GM19240 (cell line): Measurements from ENCODE around the gene ARFGAP3.

ENCODE experiments used
- DNase-seq: peaks from one replicate; pipeline ENCODE4 v3.0.0; 2011; ENCODE audit warnings: low spot score; ENCODE audit not compliant: insufficient read length

The ARFGAP3 gene

GRCh38 chr22:42820045-42820763 lies 36.9 kb downstream of the ARFGAP3 start:
- no peak for DNase-seq

GRCh38 chr22:42819412-42820044 lies 37.5 kb downstream of the ARFGAP3 start:
- DNase-seq: no peak

- DNase-seq: no peak
Observed at GRCh38 chr22:42817556-42817955, 39.5 kb downstream of the ARFGAP3 start.

GRCh38 chr22:42816336-42816735 lies 40.7 kb downstream of the ARFGAP3 start:
- DNase-seq: no peak

GRCh38 chr22:42814616-42815015 lies 42.5 kb downstream of the ARFGAP3 start:
- DNase-seq: no peak

- no peak for DNase-seq
Observed at GRCh38 chr22:42814215-42814614, 42.9 kb downstream of the ARFGAP3 start.

DNA sequence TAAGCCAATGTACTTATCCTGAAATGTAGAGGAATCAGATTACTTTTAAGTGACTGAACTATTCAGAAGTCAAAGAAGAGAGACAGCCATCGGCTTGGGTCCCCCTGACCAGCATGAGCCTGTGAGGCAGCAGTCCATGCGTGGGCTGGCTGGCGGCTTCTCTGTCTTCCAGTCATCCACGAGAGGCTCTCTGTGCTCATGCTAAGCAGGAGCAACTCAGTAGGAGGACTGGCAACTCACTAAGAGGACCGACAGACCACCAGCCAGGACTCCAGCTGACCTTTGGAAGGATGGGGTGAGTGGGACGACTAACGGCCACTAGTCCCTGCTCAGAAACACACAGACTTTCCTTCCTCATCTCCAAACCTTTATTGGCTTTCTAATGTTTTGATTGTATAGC lies 43.6 kb downstream of the ARFGAP3 start:
- DNase-seq: no peak

DNA sequence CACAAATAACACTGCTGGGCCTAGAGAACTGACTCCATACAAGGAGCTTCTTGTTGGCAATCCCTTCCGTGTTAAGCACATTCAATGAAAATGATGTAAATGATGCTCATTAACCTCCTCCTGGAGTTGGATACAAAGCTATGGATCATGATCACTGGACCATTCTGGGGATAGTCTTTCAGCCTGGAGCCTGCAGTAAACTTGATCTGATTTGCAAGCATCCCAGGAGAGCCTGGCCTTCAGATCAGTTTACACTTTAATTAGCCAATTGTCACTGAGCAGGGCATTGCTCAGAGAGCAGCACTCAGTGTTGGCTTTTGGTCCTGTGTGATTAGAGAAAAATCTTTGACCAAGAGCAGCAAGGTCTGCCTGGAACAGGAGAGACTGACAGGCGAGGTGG lies 45.6 kb downstream of the ARFGAP3 start:
- no peak for DNase-seq

DNA sequence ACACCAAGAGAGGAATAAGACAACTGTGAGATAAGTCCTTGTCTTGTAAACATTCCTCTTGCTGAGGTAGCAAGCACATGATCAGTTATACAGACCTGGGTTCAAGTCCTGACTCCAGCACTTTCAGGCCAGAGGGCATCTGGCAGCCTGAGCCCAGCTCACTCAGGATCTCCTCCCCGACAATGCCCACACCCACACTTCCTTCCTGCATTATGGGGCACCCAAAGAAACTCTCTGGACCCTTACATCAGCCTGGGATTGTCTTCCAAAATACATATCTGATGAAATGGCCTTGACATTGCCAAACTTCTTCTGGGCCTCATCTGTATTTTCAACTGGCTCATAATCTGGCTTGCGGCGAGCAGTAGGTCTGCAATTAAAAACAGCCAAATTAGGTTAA lies 48.6 kb downstream of the ARFGAP3 start:
- DNase-seq: no peak

DNA sequence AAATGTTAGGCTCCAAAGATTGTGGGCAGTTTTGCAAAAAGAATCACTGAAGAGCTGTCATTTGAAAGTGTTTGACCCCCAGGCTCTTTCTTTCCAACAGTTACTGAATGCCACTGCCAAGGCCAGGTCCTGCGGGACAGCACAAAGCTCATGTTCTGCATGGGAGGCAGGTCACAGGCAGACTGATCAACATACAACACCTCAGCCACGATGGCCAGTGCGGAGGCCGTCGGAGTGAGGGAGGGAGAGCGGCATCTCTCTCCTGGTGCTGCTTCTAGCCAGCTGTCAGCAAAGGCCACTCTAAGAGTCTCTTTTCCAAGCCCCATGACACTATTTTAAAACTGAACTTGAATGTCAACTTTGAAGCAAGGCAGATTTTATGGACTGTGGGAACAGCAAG lies 49.9 kb downstream of the ARFGAP3 start:
- no peak for DNase-seq

GRCh38 chr22:42805998-42806830 lies 50.9 kb downstream of the ARFGAP3 start:
- no peak for DNase-seq

DNA sequence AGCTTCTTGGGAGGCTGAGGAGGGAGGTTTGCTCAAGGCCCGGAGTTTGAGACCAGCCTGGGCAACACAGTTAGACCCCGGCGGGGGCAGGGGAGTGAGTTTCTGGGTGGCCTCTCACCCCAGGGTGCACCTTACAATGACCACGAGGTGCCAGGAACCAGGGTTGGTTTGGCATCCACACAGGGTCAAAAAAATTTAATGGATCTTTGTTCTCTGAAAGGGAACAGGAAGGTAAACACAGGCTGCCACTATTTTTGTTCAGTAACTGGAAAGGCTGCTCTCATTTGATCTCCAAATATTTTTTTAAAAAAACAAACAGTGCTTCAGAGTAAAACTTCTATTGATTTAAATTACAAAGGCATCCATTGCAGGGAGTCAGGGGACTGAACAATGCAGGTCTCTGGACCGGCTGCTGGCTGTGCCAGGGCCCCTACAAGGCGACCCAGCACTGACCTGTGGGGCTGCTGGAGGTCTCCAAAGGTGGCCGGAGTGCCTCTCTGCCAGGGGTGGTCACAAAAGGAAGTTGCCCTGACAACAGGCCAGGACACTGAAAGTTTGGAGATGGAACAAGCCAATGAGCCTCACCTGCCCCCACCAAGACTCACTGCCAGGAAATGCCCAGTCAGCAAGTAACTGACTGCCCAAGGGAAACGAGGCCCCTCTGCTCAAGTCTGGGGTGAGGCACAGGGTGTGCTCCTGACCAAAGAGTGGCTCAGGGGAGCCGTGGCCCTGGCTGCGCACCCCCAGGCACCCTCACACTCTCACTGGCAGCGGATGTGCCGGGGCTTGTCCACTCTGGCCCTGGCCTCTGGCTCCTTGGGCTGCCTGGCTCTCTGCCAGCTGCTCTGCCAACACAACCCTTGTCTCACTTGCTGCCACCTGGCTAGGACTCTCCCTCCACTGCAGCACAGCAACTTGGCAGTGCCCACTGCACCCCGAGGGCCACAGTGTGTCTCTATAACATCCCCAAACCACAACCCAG lies 51.8 kb downstream of the ARFGAP3 start:
- no peak for DNase-seq

DNA sequence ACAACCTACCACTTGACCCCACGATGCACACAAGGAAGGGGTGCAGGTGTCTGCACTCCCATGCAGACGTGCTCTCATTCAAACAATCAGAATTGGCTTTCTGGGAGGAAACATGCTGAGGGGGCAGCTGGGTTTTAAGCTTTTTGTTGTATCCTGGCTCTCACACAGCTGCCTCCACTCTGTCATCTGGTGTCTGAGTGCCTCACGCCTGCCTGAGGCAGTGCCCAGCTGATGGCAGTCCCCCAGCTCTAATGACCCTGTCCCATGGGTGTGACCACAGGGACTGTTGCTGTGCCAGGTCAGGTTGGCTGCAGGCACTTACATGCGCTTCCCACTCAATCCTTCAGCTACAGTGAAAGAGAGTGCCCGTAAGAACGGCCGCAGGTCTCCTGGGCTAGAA lies 53.7 kb downstream of the ARFGAP3 start:
- DNase-seq: no peak

DNA sequence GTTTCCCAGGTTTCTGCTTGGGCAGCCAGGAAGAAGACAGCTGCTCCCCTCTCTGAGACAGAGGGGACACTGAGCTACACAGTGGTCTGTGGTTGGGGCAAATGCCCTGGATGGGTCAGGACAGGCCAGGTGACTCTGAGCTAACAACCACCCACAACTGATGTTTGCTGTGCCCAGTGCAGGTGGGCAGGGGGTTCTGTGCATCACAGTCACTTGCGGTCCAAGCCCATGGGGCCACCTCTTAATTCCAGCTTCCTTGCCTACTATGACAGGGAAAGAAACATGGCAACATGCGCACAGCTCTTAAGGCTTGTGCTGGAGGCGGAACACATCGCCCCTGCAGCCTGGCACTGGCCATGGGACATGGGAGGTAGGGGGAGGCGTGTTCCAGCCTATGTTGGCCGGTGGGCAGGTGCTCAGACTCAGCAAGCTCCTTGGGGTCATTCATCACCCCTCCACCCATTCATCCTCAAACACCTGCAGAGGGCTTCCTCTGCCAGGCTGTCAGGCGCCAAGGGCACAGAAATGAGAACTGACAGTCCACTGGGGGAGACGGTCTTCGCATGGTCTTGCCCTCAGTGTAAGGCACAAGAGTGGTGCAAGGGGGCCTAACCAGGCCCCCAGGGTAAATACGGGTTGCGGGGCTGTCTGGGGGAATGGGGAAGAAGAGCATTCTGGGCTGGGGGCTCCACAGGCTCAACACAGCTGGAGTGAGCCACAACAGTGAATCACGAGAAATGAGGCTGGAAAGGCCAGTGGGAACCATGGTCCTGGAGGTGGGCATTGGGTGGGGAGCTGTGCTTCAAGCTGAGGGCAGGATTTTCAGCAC lies 55.6 kb downstream of the ARFGAP3 start:
- DNase-seq: no peak

DNA sequence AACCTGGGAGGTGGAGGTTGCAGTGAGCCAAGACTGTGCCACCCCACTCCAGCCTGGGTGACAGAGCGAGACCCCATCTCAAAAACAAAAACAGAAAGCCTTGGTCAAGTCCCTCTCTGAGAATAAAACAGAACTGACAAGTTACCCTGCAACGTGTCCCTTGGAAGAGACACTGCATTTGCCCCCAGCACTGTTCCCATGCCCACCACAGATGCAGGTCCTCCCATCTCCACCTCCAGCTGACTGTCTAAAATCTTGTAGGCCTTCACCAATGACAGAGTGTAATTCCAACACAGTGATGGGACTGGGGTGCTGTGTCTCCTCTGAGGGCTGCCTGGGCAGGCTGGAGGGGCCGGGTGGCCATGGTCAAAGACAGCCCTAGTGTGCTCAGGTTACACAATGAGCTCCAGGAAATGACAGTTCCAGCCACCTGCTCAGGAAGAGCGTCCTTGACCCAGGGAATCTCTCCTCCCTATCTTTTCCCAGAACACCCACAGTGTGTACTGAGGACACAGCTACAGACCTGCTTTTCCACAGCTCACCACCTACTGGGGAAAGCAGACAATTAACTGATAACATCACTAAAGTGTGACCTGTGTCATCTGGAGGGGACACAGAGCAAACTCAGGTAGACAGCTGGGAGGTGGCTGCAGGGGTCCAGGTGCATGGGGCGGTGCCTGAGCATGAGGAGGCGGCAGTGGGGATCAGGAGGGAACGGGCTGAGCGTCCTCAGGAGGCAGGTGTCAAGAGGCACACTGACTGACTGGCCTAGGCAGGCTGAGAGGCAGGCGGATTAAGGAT lies 56.4 kb downstream of the ARFGAP3 start:
- no peak for DNase-seq

DNA sequence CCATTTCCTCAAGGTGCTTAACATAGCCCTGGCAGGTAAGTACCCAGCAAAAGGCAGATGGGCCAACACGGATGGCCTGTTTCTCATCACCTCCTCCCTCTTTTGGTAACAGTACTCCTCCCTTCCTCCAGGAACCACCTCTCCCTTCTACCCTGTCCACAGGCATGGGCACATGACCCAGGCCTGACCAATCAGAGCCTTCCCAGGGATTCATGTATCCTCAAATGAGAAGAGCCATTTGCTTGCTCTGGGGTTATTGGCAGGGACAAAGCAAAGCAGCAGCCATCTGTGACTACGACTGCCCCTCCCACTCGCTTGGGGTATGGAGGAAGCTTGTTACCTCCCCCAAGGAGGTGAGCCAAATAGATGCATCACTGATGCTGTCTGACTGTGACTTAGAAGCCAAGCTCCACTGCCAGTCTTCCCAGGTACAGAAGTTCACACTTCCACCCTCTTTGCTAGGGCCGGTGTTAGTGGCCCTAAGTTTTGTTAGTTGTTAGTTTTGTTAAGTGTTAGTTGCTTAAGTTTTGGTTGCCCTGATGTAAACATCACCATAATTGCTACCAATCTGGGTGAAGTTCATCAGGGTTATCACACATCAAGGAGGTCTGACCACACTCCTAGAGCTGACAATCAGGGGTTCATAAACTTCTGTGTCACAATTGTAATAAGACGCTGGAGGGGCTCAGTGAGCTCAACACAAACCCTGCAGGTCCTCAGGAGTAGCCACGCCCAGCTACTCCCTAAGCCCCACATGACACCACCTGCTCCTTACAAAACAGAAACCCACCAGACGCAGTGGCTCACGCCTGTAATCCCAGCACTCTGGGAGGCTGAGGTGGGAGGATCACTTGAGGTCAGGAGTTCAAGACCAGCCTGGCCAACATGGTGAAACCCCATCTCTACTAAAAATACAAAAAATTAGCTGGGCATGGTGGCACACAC lies 57.3 kb downstream of the ARFGAP3 start:
- no peak for DNase-seq

DNA sequence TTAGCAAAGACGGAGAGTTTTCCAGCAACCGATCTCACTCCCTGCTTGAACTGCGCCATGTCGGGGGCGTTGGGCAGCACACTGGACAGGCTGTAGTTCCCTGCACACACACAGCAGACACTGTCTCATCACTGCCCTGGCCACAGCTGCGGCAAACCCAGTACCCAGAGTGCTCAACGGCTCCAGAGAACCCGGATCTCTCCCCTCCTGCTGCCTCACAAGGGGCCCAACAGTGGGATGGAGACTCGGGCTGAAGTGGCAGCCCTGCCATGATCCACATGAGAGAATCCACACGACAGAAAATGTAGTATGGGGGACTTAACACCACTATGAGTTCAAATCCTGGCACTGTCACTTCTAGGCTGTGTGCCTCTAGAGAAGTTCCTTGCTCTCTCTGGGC lies 58.0 kb downstream of the ARFGAP3 start:
- no peak for DNase-seq

DNA sequence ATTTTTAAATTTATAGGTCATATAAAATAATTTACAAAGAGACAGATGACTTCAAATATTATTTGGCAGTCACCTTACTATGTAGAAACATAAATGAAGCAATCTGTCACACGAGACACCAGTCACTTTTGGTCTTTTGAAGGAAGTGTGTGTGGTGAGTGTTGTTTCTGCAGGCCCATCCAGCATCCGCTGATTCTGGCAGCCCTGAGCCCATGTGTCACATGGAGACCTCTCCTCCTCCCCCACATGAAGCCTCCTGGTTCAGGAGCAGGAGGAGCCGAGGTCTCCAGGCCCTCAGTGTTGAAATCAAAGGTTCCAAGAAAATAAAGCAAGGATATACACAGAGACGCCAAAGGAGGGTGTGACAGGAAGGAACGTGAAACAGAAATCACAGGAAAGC lies 60.1 kb downstream of the ARFGAP3 start:
- no peak for DNase-seq
